GM19463 (cell line): ENCODE data around the gene GRM8.
"Not testable (repeated sequence)": the region's sequence is repeated elsewhere in the genome, so short reads cannot be mapped to it uniquely, and the experiment has no call there.

ENCODE experiments used
- ATAC-seq: cut with Tn5 transposase; IDR thresholded peaks from one replicate; pipeline ENCODE4 v1.9.1; 2021; ENCODE audit warnings: mild to moderate bottlenecking, moderate library complexity; ENCODE audit not compliant: unreplicated experiment

Gene GRM8

GRCh38 chr7:126940723-126941307, 311.9 kb downstream of the GRM8 start:
- ATAC-seq: peak; percentile 53

- ATAC-seq: no peak
Measured at GRCh38 chr7:126937171-126937570, 315.6 kb downstream of the GRM8 start.

- no peak for ATAC-seq
Measured at GRCh38 chr7:126931581-126931980, 321.2 kb downstream of the GRM8 start.

DNA sequence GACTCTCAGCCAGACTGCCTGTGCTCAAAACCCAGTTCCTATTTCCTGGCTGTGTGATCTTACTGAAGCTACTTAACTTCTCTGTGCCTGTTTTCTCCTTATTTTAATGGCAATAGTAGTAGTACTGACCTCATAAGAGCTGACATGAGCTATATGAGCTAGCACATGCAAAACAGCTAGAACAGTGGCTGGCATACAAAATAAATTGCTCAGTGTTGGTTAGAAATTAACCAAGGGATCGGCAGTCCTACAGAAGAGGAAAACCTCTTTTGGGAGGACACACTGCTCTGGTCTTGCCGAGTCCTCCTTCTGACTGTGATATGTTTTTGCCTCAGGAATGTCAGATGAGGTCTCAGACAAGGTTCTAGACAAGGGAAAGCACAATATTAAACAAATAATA, 322.6 kb downstream of the GRM8 start:
- no peak for ATAC-seq

DNA sequence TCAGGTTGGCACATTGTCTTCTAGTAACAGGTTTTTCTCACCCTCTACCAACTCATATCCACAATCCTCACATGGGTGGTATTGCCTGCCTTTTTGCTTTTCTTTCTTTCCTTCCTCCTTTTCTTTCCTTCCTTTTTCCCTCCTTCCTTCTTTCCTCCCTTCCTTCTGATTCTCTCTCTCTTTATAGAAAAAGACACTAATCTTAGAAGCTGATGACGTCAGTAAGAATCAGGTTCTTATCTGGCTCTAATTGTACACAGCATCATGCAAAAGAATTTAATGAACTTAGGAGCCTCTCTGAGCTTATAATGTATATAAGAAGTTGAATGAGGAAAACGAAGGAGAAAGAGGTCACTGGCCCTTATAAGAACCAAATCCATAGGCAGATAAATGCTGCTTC, 328.3 kb downstream of the GRM8 start:
- no peak for ATAC-seq

- ATAC-seq: peak; percentile 80
Measured at GRCh38 chr7:126911627-126912026, 341.1 kb downstream of the GRM8 start.

- not testable (repeated sequence) for ATAC-seq
Measured at GRCh38 chr7:126908564-126908963, 344.2 kb downstream of the GRM8 start.

DNA sequence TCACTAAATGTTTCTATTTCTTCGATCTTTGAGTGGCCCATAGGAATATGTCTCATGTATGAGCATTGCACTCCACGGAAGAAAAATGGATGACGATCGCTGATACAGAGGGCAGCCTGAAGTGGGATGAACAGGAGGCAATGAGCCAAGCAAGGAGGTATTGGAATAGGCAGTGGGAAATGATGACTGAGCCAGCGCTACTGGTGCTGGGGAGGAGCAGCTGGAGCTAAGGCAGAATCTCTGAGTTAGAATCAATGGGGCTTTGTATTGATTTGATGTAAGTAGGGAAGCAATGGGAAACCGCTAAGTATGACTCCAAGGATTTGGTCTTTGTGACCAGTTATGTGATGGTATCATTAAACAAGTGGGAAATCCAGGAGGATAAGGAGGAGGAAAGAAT, 345.1 kb downstream of the GRM8 start:
- not testable (repeated sequence) for ATAC-seq

DNA sequence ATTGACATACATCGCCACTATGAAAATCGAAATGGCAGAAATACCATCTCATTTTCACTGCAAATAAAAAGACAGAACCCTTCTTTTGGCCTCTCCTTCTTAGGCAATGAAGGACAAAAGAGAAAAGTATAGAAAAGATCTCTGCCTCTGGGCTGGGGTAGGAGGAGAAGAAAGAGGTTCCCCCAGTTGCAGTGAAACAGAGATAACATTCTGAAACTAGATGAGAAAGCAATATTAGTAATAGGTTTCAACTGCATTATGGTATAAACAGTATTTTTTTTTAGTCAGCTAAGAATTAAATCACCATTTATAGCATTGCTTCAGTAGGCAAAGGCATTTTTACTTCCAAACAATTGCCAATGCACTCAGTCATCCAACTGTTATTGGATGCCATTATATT, 347.5 kb downstream of the GRM8 start:
- ATAC-seq: not testable (repeated sequence)

DNA sequence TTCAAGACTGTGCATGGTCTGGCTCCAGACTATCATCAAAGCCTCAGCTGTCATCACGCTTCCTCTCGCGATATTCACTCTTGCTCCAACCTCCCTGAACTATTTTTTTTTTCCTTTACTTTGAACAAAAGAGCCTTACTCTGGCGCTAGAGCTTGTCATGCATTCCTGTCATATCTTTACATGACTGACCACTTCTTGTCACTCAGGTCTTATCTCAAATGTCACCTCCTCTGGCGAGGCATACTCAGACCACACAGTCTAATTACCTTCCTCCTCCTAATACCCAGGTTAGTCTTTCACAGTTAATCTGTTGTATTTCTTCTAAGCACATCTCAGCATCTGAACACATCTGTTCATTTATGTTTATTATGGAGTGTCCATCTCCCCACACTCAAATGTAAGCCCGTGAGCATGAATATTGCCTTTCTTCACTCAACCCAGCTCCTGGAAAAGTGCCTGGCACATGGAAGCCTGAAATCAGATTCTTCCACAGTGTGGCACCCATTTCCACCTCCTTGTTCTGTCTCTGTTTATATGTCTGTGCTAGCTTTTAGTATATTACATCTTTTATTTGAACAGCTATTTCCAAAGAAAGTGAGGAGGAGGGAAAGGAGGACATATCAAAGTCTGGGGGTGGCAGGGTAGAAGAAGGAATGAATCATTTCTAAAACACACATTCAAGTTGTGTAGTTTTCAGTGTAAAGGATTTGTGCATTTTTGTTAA, 351.5 kb downstream of the GRM8 start:
- ATAC-seq: not testable (repeated sequence)

- ATAC-seq: not testable (repeated sequence)
Measured at GRCh38 chr7:126887980-126888379, 364.8 kb downstream of the GRM8 start.

GRCh38 chr7:126887560-126887959, 365.2 kb downstream of the GRM8 start:
- not testable (repeated sequence) for ATAC-seq

- ATAC-seq: not testable (repeated sequence)
Measured at GRCh38 chr7:126882730-126883129, 370.0 kb downstream of the GRM8 start.

GRCh38 chr7:126881908-126882307, 370.8 kb downstream of the GRM8 start:
- not testable (repeated sequence) for ATAC-seq

DNA sequence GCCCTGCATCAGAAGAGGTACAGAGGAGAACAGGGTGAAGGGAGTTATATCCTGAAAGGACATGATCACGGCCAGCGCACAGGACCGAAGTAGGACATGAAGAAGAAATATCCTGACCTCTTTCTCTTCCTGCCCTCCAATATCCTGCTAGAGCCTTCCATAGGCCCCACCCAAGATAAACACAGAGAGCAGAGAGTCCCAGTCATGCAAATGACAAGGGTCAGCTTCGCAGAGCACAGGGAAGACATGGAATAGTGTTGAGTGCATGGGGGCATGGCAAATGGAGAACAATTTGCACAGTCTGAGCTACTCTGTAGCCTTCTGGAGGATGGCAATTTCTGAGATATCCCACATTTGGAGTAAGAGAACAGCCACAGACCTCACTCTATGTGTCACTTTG, 371.4 kb downstream of the GRM8 start:
- no peak for ATAC-seq

DNA sequence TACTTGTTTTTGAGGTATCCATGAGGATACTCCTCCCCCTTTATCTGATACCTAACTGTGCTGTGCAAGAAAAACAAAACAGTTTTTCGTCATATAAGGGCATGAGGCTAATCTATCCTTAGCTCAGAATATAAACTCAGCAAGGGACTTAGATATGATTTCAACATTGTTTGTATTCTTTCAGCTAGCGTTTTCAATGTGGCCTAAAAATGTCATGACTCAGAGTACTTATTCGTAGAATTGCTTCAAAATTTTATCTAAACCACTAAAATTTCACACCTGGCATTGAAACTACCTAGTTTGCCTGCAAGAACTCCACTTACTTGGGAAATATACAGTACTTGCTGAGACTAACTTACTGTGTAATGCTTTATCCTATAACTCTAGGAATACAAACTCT, 376.2 kb downstream of the GRM8 start:
- ATAC-seq: not testable (repeated sequence)

GRCh38 chr7:126856691-126857291, 395.9 kb downstream of the GRM8 start:
- ATAC-seq: peak; percentile 89

GRCh38 chr7:126845331-126845730, 407.4 kb downstream of the GRM8 start:
- no peak for ATAC-seq

GRCh38 chr7:126843883-126844282, 408.9 kb downstream of the GRM8 start:
- ATAC-seq: no peak

DNA sequence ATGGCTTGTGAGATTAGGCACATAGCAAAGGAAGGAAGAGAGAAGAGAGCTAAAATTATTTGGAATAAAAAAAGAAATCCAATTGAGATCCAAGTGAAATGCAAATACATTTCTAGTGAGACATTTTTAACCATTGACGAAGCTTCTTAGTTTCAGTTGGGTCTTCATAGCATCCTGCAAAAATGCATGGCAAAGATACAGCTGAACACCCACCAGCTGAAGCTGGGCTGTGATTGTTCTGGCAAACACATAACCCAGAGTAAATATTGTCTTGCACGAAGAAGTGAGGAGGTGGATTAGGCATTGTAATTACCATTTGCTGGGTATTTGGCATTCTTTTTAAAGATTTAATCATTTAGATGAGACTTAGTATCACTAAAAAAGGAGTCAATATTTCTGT, 409.4 kb downstream of the GRM8 start:
- ATAC-seq: no peak

DNA sequence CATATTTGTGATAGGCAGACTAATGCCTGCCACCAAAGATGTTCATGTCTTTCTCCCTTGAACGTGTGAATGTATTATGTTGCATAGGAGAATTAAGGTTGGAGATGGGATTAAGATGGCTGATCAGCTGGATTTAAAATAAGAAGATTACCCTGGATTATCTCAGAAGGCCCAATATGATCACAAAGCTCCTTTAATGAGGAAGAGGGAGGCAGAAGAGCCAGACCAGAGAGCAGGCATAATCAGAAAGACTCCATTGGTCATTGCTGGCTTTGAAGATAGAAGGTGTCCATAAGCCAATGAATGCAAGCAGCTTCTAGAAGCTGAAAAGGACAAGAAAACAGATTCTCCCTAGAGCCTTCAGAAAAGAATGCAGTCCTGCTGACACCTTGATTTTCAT, 410.3 kb downstream of the GRM8 start:
- no peak for ATAC-seq

GRCh38 chr7:126840869-126841268, 411.9 kb downstream of the GRM8 start:
- no peak for ATAC-seq
